Measurements from ENCODE around the gene PPM1K.
"Not testable (repeated sequence)": the region's sequence is repeated elsewhere in the genome, so short reads cannot be mapped to it uniquely, and the experiment has no call there.

The PPM1K gene

DNA sequence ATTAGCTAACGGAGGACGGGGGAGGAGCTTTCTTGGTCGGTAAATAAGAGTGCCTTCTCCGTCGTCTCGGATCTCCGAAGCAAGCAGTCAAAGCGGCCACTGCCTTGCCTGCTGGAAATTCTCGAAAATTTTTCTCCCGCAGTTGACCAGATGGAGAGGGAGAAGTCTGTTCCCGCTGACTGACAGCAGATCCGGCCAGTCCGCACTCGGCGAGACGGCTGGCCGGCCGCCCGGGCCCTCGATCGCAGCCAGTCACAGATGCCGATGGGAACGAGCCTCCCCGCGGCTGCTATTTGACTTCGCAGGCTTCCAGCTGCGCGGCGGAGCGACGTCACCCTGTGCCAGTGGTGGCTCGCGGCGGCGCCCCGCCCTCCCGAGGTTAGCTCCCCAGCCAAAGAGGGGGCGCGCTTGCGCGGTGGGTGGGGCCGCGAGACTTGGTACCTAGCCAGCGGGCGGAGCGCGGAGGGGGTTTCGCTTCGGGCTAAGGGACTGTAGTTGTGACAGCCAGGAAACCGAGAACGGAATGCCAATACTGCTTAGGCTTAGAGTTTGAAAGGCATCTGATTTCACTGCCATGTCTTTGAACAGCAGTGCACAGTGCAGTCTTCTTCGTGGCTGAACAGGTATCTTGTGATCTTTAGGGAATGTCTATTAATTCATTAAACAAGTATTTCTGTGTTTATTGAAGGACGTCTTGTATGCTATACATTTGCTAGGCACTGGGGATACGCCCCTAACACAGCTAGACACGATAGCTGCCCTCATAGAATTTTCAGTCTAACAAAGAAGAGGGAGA is at the start of gene PPM1K:
TSS of gene PPM1K (minus strand) at position 123 of the 796 bp plus-strand sequence. CDS start 5,978 bp downstream, outside the sequence.
- DNase-seq (ENCODE audit: low read depth in 2 of 2) = peak; percentile 97 to 98

- no peak for DNase-seq (ENCODE audit: low read depth in 2 of 2)
These were observed 49.5 kb upstream of the PPM1K start for GRCh38 chr4:88333741-88334405.

DNA sequence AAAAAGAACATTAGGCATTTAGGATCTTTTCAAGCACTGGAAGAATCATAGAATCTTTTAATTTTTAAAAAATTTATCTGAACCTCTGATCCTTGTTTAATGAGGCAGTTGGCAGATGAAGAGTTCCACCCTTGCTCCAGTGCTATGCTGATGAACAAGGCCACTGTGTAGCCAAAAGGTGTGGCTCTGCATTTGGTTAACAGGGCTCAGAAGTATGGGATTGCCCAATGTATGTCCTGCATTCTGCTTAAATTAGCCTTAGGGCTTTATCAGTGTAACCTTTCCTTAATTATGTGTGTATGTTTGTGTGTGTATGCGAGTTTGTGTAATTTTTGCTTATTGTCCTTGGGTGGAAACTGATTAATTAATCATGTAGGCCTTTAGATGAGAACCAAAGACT is 43.3 kb upstream of the PPM1K start:
- DNase-seq (ENCODE audit: low read depth in 2 of 2) = no peak

DNA sequence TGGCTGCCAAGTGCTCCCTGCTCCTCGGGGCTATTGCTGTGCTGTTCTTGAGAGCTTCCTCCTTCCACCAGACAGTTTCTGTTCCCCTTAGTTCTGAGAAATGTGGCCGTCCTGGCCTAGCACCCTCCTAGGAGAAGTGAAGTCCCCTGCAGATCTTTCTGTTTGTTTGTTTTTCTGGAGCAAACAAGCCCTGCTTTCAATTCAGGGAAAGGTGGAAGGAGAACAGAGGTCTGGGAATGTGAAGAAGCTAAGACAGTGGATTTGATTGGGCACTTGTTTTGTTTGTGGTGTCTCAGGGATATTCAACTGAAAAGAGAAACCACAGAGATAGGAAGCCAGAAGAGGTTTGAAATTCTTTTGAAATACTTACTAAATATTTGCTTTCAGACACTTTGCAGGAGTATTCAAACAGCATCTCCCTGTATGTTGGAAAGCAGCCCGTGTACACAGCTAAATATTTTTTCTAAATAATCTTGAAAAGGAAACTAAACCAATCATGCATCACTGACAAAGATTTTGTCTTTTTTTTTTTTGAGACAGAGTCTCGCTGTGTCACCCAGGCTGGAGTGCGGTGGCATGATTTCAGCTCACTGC is 36.5 kb upstream of the PPM1K start:
- DNase-seq (ENCODE audit: low read depth in 2 of 2) = no peak

DNA sequence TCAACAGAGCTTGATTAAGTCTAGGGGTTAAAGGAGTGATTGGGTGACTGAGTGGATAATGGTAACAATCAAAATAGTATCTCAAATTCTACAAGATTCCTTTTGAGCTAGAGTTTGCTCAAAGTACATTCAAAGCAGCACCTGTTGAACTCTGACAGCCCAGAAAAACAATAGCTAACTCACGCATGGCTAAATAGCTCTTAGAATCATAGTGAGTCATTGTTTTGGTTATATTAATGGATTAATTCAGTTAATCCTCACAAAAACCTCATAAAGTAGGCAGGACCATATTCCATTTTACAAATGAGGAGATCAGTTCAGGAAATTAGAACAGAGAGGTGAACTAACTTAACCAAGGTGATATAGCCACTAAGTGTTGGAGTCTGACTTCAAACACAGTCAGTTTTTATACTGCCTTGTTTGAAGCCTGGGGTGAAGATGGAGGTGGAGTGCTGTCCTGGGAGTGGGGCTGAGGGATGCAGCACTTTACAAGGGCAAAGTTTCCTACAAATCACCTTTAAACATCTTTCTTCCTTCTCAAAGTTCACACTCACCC is 35.9 kb upstream of the PPM1K start:
- DNase-seq (ENCODE audit: low read depth in 2 of 2) = no peak

DNA sequence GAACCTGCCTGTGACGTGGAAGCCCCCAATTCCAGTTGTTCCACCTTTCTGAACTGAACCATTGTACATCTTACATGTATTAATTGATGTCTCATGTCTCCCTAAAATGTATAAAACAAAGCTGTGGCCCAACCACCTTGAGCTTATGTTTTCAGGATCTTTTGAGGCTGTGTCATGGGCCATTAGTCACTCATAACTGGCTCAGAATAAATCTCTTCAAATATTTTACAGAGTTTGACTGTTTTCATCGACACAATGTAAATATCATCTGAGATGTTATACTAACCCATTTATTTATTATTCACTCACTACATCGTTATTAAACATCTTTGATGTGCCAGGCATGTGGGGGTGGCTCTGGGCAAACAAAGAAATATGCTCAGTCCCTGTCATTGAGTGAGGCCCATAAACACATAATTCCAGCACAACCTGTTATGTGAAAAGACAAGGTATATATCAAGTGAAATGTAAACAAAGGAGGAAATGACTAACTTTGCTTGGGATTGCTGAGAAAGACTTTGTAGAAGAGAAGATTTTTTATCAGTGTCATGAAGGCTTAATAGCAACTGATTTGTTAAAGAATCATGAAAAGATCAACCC is 34.5 kb upstream of the PPM1K start:
- no peak for DNase-seq (ENCODE audit: low read depth in 2 of 2)

DNA sequence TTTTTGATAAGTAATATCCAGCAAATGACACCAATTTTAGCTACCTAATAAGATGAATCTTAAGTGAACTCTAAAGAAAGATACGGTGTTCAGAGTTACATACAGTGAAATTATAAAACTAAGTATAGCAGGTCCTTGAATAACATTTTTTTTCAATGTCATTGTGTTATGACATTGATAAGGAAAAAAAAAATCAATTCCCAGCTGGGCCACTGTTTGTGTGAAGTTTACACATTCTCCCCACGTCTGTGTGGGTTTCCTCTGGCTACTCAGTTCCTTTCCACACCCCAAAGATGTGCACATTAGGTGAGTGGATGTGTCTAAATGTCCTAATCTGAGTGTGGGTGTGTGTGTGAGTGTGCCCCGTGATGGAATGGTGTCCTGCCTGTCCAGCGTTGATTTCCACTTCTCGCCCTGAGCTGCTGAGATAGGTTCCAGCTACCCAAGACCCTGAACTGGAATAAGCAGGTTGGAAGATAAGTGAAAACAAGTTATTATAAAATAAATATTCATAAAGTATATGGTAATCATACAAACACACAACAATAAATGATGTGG is 31.2 kb upstream of the PPM1K start:
- DNase-seq (ENCODE audit: low read depth in 2 of 2) = no peak

DNA sequence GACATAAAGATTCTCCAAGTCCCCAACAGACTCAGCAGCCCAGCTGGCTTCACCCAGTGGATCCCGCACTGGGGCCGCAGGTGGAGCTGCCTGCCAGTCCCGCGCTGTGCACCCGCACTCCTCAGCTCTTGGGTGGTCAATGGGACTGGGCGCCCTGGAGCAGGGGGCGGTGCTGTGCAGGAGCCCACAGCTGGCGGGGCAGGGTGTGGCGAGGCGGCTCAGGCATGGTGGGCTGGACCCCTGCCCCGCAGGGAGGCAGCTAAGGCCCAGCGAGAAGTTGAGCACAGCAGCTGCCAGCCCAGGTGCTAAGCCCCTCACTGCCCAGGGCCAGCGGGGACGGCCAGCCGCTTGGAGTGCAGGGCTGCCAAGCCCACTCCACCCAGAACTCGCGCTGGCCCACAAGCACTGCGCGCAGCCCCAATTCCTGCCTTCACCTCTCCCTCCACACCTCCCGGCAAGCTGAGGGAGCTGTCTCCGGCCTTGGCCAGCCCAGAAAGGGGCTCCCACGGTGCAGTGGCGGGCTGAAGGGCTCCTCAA is 28.8 kb upstream of the PPM1K start:
- not testable (repeated sequence) for DNase-seq (ENCODE audit: low read depth in 2 of 2)

DNA sequence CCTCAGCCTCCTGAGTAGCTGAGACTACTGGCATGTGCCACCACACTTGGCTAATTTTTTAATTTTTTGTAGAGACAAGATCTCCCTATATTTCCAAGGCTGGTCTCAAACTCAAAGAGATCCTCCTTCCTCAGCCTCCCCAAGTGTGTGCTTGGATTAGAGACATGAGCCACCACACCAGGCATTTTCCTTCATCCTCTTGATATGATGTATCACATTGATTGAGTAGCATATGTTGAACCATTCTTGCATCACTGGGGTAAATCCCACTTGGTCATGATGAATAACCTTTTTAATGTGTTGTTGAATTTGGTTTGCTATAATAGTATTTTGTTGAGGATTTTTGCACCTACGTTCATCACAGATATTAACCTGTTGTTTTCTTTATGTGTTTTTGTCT is 24.2 kb upstream of the PPM1K start:
- no peak for DNase-seq (ENCODE audit: low read depth in 2 of 2)

DNA sequence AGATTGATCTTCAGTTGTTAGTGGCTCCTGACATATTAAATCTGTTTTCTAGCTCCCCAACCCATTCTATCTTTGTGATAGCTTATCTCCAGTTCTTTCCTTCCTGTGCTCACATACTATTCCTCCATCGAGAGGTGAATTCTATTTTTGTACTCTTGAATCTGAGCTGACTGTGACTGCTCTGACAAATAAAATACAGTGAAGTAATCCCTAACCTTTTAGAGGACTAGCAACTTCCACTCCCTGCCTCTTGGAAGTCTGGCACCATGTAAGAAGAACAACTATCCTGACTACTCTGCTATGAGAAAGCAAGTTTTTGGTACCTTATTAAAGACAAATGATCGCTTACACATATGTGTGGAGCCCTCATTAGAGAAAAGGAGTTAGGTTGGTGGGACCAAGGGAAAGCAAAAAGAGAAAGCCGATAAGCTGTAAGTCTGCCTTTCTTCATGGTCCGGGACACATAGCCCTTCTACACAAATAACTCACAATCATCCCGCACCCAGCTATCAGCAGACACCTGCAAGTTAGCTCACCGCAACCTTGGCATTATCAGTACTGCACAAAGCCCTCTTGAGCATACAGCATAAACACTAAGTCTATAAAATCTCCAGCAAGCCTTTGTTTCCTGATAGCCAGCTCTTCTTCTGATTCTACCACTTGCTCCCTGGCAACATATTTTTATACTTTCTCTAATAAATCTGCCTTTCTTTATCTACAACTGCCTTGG is 13.5 kb upstream of the PPM1K start:
- DNase-seq (ENCODE audit: low read depth in 2 of 2) = no peak

DNA sequence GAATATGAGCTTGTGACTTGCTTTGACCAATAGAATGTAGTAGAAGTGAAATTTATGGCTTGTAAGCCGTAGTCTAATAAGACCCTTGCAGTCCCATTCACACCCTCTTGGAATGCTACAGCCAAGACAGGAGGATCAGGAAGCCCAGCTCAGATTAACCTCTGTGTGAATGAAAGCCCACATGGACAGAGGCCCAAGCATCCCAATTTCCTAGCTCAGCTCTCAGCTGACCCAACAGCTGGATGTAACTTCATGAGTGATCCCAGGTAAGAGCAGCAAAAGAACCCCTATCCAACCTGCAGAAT is 12.8 kb upstream of the PPM1K start:
- no peak for DNase-seq (ENCODE audit: low read depth in 2 of 2)

- DNase-seq (ENCODE audit: low read depth in 2 of 2) = no peak
These were observed 12.3 kb upstream of the PPM1K start for GRCh38 chr4:88296413-88297211.

- no peak for DNase-seq (ENCODE audit: low read depth in 2 of 2)
These were observed 11.3 kb upstream of the PPM1K start for GRCh38 chr4:88295656-88296055.

GRCh38 chr4:88291003-88291402 is 6.6 kb upstream of the PPM1K start:
- no peak for DNase-seq (ENCODE audit: low read depth in 2 of 2)

- no peak for DNase-seq (ENCODE audit: low read depth in 2 of 2)
These were observed 2.5 kb upstream of the PPM1K start for GRCh38 chr4:88286897-88287296.

- no peak for DNase-seq (ENCODE audit: low read depth in 2 of 2)
These were observed 883 bp upstream of the PPM1K start for GRCh38 chr4:88285235-88285653.

DNA sequence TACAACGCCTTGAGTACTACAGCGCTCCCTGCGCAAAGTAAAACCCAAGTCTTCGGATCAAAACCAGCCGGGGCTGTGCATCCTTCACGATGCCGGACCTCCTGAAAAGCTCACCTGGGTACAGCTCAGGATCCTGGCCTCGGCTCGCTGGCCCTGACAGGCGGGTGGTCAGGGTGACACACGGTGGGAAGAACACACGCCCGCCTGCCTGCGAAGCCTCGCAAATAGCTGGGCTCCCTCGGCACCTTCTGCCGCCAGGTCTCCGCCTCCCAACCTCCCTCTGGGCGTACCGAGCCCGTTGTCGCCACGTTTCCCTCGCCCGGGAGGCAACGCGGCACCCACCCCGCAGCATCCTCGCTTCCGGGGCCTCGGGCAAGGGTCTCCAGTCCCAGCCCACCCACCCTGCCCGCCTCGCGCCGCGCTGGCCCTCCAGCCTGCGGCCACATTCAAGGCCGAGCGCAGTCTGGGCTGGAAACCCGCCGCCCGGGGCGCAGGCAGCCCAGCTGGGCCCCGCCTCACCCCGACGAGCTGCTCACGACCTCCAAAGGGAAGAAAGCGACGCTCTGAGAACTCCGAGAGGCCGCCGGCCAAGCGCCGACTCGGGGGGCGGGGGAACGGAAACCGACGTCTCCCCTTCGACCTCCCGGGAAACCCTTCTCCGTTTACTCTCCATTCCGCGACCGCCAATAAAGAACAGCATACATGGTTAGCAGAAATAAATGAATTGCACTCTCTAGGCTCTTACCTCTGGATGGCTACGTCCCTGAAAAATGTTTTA is 511 bp downstream of the PPM1K start:
- peak; percentile 35 to 45 for DNase-seq (ENCODE audit: low read depth in 2 of 2)

DNA sequence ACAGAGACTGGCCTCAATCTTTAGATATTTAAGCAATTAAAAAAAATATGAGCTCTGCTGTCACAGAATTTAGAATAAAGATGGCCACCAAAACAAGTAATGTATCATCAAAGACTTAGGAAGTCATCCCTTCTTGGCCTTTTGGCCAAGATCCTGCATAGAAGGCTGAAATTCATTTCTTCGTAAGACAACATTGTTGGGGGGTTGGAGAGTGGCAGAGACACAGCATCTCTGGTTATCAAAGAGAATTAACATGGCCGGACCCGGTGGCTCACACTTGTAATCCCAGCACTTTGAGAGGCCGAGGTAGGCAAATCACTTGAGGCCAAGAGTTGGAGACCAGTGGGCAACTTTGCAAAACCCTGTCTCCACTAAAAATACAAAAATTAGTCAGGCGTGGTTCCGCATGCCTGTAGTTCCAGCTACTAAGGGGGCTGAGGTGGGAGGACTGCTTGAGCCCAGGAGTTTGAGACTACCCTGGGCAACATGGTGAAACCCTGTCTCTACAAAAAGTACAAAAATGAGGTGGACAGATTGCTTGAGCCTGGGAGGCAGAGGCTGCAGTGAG is 4.0 kb downstream of the PPM1K start:
- DNase-seq (ENCODE audit: low read depth in 2 of 2) = no peak

DNA sequence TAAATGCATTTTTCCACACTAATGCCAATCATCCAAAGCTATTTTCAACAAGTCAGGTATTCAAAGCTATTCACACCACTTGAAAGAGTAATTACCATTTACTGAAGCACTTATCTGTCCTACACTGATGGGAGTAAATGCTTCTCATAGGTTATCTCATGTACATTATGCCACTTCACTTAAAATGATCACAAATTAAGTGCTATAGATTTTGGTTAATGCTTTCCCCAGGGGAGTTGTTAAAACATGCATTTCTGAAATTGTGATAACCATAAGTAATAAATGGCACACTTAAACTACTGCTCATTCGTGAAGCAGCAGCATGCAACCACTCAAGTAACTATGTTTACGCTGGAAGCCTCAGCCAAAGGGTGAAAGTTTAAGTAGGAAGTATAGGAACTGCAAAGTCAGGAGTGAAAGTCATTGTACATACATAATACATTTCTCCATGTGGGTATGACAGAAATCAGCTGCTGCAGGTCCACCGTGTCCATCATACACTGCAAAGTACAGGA is 6.6 kb downstream of the PPM1K start:
- DNase-seq (ENCODE audit: low read depth in 2 of 2) = no peak
